NAMALWA (cell line): ENCODE results near the gene CEPT1.
"Not testable (repeated sequence)": the region's sequence is repeated elsewhere in the genome, so short reads cannot be mapped to it uniquely, and the experiment has no call there.

ENCODE experiments used
- DNase-seq: peaks from one replicate; pipeline ENCODE4 v3.0.0-alpha.2; 2015; ENCODE audit warnings: low spot score

Gene CEPT1

GRCh38 chr1:111139956-111140679, at the start of gene CEPT1, which contains the start of gene DRAM2:
Gene CEPT1 (plus strand): TSS chr1:111140223. CDS start chr1:111147715, 7,492 bp downstream.
Gene DRAM2 (minus strand): TSS chr1:111140093. CDS start chr1:111131554, 8,539 bp downstream.
- DNase-seq = peak; percentile 96

GRCh38 chr1:111095421-111095820, 44.6 kb upstream of the CEPT1 start:
- not testable (repeated sequence) for DNase-seq

DNA sequence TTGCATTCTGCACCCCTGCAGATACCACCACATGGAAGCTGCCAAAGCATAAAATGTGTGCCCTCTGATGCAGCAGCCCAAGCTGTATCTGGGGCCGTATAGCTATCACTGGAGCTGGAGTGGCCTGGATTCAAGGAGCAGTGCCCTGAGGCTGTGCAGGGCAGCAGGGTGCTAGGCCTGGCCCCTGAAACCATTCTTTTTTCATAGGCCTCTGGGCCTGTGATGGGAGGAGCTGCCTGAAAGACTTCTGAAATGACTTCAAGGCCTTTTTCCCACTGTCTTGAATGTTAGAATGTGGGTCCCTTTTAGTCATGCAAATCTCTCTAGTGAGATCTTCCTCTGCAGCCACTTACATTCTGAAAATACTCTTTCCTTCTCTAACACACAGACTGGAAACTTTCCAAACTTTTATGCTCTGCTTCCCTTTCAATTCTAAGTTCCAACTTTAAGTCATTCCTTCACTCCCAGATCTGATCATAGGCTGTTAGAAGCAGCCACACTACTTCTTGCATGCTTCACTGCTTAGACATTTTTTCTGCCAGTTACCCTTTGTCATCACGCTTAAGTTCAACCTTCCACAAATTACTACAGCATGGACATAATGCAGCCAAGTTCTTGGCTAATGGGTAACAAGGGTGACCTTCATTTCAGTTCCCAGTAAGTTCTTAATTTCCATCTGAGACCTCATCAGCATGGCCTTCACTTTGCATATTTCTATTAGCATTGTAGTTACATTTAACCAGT, 42.5 kb upstream of the CEPT1 start:
- DNase-seq = no peak

DNA sequence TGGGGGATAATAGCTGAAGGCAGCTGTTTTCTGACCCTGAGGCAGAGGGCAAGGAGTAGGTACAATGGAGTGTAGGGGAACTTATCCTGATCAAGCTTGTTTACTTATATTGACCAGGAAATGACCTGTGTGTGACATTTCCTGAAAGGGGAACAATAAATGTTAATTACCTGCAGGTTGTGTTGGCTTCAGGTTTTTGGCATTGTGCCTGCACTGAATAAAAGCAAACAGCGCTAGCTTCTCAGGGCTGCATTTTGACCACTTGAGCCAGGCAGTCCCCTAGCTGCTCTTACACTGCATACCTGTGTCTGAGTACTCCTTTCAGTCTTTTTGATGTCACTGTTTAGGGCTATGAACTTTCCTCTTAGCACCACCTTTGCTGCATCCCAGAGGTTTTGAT, 40.7 kb upstream of the CEPT1 start:
- DNase-seq = peak; percentile 12

GRCh38 chr1:111101854-111102642, 38.0 kb upstream of the CEPT1 start:
- no peak for DNase-seq

- no peak for DNase-seq
Observed at GRCh38 chr1:111104981-111105380, 35.0 kb upstream of the CEPT1 start.

DNA sequence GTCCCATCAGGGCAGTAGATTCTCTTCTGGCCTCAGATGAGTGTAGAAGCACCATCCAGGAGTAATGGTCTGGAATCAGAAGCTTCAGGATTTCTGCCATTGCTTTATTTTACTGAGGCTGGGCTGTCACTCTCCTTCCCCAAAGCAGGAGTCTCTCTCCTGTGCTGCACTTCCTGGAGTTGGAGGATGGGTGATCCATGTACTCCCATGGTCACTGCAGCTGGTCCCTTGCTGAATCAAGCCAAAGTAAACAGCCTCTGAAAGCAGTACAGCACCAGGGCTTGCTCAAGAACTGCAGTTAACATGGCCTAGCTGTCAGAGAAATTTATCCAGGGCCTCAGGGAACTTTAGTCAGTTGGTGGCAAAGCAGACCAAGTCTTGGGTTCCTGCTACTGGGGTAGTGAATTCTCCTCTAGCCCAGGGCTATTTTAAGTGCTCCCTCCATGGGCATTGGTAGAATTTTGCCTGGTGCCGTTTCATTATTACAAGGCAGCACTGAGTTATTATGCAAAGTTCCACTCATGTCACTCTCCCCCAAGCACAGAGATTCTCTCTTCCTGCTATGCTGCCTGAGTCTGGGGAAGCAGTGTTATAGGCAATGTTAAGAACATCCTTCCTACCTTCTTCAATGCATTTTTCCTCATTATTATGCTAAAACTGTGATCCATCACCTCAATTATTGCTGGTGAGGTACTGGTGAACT, 29.7 kb upstream of the CEPT1 start:
- no peak for DNase-seq

DNA sequence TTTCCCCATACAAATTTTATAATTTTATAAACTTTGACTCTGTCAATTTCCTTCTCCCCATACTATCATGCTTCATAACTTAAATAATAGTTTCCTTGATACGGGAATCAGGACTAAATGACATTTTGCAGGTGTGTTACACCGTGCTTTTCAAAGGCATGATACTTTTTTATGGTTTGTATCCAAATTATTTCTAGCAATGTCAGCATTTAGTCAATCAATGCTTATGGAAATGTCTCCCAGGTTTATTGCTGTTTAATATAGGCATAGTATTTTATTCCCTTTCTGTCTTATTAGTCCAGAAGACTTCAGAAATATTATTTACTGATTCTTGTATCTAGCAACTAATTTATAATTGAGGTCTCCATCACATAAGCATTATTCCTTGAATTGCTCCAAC, 23.5 kb upstream of the CEPT1 start:
- no peak for DNase-seq

- DNase-seq = no peak
Observed at GRCh38 chr1:111126354-111126753, 13.7 kb upstream of the CEPT1 start.

DNA sequence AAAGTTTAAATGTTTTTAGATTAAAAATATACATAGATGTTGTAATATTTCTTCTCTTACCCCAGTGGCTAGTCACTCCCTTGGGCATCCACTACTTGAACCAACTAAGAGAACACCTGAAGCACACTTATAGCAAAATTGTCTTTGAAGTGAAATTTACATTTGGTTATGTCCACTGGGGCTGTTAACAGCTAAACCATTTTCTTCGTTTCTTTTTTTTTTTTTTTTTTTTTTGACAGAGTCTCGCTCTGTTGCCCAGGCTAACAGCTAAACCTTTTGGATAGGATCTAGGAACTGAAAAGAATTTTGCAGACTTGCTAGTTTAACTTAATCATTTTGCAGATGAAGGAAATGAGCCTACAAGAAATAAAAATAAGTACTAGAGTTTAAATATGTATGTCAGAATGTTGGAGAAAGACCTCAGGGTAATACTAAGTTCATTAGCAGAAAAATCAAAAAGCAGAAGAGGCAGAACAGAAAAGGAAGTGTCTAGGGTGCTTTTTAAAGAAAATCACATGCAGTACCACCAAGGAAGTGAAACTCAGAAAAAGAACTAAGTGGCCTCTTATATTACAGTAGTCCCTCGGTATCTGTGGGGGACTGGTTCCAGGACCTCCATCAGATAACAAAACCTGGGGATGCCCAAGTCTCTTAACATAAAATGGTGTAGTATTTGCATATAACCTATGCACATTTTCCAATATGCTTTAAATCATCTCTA, 11.9 kb upstream of the CEPT1 start:
- peak; percentile 89 for DNase-seq

- DNase-seq = peak; percentile 16
Observed at GRCh38 chr1:111129376-111129775, 10.6 kb upstream of the CEPT1 start.

DNA sequence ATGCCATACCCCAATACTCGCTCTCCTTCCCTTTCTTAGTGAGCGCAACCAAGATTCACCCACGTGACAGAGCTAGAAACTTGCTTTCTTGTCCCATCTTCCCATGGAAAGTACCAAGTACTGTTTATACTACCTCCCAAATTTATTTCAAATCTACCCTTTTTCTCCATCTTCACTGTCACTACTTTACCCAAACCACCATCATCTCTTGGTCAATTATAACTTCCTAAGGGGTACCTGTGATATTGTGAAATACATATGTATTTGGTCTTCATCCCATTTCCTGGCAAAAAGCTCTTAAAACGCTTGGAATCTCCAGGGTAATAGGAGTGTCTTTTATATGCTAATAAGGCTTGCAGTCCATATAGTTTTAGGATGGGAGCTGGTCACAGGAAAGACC, 8.3 kb upstream of the CEPT1 start:
- DNase-seq = no peak

- no peak for DNase-seq
Observed at GRCh38 chr1:111133866-111134265, 6.2 kb upstream of the CEPT1 start.

DNA sequence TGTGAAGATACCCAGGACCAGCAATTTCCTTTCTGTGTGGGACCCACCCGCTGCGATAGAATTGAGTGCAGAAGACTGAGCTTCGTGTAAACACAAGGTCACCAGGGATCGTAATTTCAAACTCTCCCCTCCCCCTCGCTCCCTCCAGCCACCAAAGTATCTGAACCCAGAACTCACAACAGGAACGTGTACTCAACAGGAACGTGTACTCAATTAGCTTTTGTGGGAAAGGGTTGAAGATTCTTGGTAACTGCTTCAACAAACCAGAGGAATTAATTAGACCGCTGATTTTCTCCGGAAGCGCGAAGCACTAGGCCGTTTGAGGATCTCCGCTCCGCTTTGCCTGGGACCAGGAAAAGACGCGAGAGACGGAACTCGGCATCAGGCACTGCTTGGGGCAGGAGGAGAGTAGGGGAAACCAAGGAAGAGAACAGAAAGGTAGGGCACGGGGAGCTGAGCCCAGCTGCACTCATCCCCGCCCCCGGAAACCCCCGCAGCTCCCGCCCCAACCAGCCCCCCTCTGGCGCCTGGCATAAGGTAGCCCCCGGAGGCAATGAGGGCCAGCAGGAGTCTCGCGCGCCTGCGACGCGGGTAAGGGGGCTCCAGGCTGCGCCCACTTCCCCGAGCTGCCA, 583 bp upstream of the CEPT1 start:
- DNase-seq = peak; percentile 81

- no peak for DNase-seq
Observed at GRCh38 chr1:111140680-111140967, 601 bp downstream of the CEPT1 start.

DNA sequence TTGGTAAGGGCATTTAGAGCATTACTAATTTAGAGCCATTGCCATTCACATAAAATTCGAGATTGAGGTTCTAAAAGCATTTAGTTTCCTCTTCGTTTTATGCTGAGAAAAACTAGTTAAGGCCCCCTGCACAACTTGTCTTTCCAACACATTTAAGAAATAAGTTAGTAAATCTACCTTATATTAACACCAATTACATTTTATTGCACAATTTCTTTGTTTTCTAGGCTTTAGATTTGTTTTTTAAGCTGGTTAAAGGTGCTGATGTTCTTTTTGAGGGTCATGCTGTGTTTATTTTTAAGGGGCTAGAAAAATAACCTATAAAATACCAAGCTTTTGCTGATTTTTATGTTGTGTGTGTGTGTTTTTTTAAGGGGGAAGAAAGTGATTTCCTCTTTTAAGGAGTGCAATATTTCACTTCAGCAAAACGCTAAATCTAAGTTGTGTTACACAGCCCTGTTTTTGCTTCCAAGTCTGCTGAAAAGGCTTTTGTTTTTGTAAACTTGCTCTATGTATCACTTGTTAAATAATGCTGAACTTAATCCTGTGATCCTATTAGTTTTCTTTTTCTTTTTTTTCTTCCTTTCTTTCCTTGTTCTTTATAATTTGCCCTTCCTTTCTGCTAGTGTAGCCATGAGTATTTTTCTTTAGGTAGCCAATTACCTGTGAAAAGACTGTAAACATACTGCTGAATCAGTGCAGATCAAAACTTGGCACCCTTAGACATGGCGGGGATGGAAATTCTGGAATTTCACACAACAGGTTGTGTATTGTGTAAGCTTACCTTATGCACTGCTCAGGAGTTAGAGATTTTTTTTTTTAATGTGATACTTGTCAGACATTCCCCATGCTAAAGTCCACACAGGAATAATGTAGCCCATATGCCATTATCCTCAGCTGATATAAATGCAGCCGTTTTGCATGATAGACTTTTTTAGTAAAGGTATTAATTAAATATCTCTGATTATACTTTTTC, 1.5 kb downstream of the CEPT1 start:
- peak; percentile 21 for DNase-seq

GRCh38 chr1:111142356-111142975, 2.4 kb downstream of the CEPT1 start:
- no peak for DNase-seq

GRCh38 chr1:111145542-111145941, 5.5 kb downstream of the CEPT1 start:
- no peak for DNase-seq
